Parathyroid adenoma (tissue), 2 donors: ENCODE measurements around the gene CEP112.

Experiments used
- H2AFZ ChIP-seq: fragments of 300-600 bp; sonication (generic); one replicate; pipeline ENCODE4 v1.7.0; 2017; ENCODE audit warnings: antibody characterized with exemption, mild to moderate bottlenecking
- H3K27ac ChIP-seq: fragments of 300-600 bp; sonication (generic); one replicate; pipeline ENCODE4 v1.7.0; 2017
- H3K27me3 ChIP-seq: fragments of 300-600 bp; sonication (generic); one replicate; pipeline ENCODE4 v1.7.0; 2017; ENCODE audit warnings: low read length; ENCODE audit not compliant: control insufficient read depth, insufficient read depth
- H3K36me3 ChIP-seq: fragments of 300-600 bp; sonication (generic); one replicate; pipeline ENCODE4 v1.7.0; 2017; ENCODE audit warnings: low read length; ENCODE audit not compliant: control insufficient read depth, insufficient read depth
- H3K4me1 ChIP-seq: fragments of 300-600 bp; sonication (generic); one replicate; pipeline ENCODE4 v1.7.0; 2017; ENCODE audit warnings: control low read depth
- H3K4me2 ChIP-seq: fragments of 300-600 bp; sonication (generic); one replicate; pipeline ENCODE4 v1.7.0; 2017; ENCODE audit warnings: low read length
- H3K4me3 ChIP-seq: fragments of 300-600 bp; sonication (generic); one replicate; pipeline ENCODE4 v1.7.0; 2017; ENCODE audit warnings: low read depth, low read length
- H3K79me2 ChIP-seq: fragments of 300-600 bp; sonication (generic); one replicate; pipeline ENCODE4 v1.7.0; 2017; ENCODE audit warnings: control low read depth
- H3K9ac ChIP-seq: fragments of 300-600 bp; sonication (generic); one replicate; pipeline ENCODE4 v1.7.0; 2017; ENCODE audit warnings: mild to moderate bottlenecking
- H3K9me3 ChIP-seq: fragments of 300-600 bp; sonication (generic); one replicate; pipeline ENCODE4 v1.7.0; 2017; ENCODE audit warnings: low read length; ENCODE audit not compliant: control insufficient read depth
- TF ChIP-seq, protein P1 (sequence below): fragments of 300-600 bp; sonication (generic); IDR thresholded peaks from one replicate; pipeline ENCODE4 v1.7.0; 2017; ENCODE audit warnings: antibody characterized with exemption, mild to moderate bottlenecking
- donor health status: primary hyperparathyroidism.

The CEP112 gene

DNA sequence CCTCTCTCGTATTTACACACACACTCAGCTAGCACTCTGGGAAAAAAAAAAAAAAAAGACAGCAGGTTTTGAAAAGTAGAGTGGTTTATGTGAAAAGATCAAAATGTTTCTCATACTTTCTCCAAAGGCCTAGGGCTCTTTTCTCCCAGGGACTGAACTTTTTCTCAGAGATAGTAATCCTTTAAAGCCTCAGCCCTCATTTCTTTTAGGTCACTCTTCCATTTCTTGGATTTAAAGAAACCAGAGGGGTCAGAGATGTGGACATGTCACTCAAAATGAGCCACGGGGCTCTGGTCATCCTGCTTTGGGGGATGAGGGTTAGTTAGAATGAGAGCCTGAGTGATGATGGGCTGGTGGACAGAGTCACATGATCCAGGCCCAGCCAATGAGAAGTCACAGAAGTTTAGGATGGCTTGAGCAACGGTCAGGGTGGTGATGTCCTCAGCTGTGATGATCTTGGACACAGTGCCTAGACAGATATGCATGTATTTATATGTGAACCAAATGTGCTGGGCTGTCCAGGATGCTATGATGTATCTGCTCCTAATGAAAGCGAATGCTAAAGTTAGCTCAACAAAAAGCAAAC, 596.8 kb downstream of the CEP112 start:
- TF ChIP-seq, protein P1, sequence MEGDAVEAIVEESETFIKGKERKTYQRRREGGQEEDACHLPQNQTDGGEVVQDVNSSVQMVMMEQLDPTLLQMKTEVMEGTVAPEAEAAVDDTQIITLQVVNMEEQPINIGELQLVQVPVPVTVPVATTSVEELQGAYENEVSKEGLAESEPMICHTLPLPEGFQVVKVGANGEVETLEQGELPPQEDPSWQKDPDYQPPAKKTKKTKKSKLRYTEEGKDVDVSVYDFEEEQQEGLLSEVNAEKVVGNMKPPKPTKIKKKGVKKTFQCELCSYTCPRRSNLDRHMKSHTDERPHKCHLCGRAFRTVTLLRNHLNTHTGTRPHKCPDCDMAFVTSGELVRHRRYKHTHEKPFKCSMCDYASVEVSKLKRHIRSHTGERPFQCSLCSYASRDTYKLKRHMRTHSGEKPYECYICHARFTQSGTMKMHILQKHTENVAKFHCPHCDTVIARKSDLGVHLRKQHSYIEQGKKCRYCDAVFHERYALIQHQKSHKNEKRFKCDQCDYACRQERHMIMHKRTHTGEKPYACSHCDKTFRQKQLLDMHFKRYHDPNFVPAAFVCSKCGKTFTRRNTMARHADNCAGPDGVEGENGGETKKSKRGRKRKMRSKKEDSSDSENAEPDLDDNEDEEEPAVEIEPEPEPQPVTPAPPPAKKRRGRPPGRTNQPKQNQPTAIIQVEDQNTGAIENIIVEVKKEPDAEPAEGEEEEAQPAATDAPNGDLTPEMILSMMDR = no peak
- H3K4me1 ChIP-seq = no peaks in the 10 kb centered on the region
- H3K27me3 ChIP-seq = no peaks in the 10 kb centered on the region
- H3K4me2 ChIP-seq = no peak overlapping the region
- no peaks in the 10 kb centered on the region for H3K36me3 ChIP-seq
- H3K4me3 ChIP-seq = no peak overlapping the region
- no peaks in the 10 kb centered on the region for H3K9me3 ChIP-seq
- H2AFZ ChIP-seq = no peak overlapping the region
- H3K27ac ChIP-seq = no peak overlapping the region
- no peak overlapping the region for H3K9ac ChIP-seq
- H3K79me2 ChIP-seq = no peaks in the 10 kb centered on the region

DNA sequence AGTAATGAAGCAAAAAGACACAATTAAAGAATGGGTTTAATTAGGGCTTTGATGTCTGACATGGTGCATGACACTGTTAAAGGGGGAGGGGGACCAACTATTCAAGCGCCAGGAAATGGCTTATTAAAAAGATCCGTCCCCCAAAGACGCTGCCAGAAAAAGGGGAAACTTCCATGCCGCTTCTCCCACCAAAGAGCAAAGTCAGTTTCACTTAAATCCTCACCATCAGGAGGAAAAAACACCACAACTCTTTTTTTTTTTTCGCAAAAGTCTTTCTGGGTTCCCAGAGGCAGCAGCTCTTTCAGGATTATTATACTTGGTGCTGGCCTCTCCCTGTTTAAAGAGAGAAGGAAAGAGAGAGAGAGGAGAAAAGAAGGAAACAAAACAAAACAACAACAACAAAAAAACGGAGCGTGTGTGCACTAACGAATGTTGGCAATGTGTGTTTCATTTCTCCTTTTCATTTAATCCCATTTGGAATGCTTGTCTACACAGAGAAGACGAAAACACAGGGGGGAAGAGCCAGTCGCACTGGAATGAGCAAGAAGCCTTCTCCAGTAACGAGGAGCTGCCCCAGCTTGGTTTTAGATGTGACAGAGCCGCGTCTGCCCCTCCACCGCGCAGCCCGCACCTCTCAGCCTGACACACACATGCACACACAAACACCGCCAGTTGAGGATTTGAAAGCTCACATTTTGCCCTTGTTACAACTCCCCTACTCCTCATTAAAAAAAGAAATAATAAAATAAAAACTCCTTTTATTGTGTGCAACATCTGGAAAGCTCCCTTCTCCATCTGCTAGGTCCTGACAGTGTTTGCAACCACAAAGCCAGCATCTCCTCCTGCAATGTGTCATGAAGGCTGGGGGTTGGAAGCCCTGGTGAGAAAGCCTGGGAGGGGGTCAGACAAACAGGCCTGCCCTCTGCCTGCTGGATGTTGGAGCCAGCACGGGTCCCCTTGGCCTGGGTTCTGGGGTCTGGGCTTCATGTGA, 597.8 kb downstream of the CEP112 start:
- no peaks in the 10 kb centered on the region for H3K27me3 ChIP-seq
- no peaks in the 10 kb centered on the region for H3K36me3 ChIP-seq
- TF ChIP-seq, protein P1 = no peak
- no peak overlapping the region for H3K4me3 ChIP-seq
- no peaks in the 10 kb centered on the region for H3K79me2 ChIP-seq
- H3K4me1 ChIP-seq = no peaks in the 10 kb centered on the region
- H3K27ac ChIP-seq = no peak overlapping the region
- H2AFZ ChIP-seq = no peak overlapping the region
- H3K4me2 ChIP-seq = no peak overlapping the region
- H3K9me3 ChIP-seq = no peaks in the 10 kb centered on the region
- no peak overlapping the region for H3K9ac ChIP-seq

DNA sequence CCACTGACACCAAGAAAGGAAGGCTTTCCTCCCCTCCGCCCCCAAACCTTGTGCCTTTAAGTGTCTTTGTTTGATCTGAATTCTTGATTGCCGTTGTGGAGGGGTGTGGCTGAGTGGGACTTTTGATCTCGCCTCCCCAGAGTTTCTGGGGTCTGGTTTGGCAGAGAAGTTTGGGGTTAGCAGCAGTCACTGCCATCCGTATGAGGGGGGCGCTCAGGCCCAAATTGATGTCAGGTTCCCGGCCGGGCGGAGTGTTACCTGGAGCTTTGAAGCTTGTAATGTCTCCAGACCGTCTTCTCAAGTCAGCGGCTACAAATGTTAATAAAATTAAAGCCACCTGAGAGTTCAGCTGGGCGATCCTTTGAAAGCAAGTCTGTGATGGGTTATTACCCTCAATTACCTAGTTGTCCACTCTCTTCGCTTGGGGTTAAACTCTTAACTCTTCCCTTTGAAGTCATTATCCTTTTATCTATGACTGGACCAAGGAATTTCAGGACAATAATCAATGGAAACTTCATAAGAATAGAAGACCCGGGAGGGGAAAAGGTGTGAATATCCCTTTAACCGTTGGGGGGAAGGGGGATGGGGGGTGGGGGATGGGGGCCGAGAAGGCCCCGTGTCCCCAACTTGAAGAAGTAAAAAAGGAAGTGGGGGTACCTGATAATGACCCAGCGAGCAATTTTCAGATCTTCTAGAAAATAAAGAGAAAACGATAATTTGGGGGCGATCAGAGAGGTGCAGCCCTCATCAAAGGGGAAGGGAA, 598.7 kb downstream of the CEP112 start:
- TF ChIP-seq, protein P1 = no peak
- H3K27me3 ChIP-seq = no peaks in the 10 kb centered on the region
- no peaks in the 10 kb centered on the region for H3K9me3 ChIP-seq
- H3K27ac ChIP-seq = no peak overlapping the region
- H2AFZ ChIP-seq = no peak overlapping the region
- no peak overlapping the region for H3K4me2 ChIP-seq
- H3K4me3 ChIP-seq = no peak overlapping the region
- H3K4me1 ChIP-seq = peaks cover 2% of the 10 kb centered on the region
- no peaks in the 10 kb centered on the region for H3K79me2 ChIP-seq
- H3K9ac ChIP-seq = no peak overlapping the region
- no peaks in the 10 kb centered on the region for H3K36me3 ChIP-seq

DNA sequence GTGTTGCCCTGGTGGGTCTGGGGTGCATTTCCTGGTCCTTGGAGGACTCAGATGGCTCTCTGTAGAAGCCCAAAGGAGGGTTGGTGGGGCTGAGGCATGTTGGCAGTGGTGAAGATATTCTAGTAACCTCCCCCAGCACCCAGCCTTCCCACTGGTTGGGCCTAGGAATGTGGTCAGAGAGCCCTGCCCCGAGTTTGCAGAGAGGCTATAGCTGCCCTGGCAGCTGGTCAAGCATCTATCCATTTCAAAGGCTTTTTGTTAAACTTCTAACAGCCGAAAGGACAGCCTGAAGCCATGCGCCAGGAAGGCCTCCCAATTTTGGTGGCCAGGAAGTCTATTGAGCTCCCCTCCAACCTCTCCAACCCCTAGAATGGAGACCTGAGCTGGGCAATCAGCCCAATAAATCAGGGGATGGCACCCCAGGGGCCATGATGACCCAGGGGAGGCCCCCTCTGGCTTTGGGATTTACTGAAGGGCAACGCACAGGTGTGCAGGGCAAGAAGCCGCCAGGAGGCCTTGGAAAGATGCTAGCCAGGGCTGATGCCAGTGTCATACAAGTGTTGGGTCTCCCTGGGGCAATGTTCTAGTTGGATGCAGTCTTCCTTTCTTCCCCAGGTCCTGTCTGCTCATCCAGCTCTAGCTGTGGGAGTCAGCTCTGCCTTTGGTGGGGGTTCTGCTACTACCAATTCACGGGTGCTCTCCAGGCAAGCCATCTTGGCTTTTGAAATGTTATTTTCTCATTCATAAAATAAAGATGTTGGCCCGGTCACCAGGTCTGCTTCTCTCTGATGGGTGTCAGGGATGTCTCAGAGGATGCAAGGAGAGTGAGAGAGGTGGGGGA, 599.6 kb downstream of the CEP112 start:
- Histone ChIP-seq H3K4me3 (no peak overlapping the region), H3K4me1 (peaks cover 6% of the 10 kb centered on the region), H3K27ac (no peak overlapping the region), H3K36me3 (no peaks in the 10 kb centered on the region), H2AFZ (no peak overlapping the region), H3K9ac (no peak overlapping the region), H3K9me3 (no peaks in the 10 kb centered on the region), H3K79me2 (no peaks in the 10 kb centered on the region), H3K4me2 (no peak overlapping the region), H3K27me3 (no peaks in the 10 kb centered on the region)
- TF ChIP-seq, protein P1 = no peak
